Measurements from ENCODE around the gene NPAS3. TPM values are rescaled to one million over a fixed set of nuclear protein-coding genes. Genes with fewer than 3 reads are reported as not detected.

Gene NPAS3
- polyA plus RNA-seq, 4 donors = 8.2 to 8.6 (median 8.5) TPM

DNA sequence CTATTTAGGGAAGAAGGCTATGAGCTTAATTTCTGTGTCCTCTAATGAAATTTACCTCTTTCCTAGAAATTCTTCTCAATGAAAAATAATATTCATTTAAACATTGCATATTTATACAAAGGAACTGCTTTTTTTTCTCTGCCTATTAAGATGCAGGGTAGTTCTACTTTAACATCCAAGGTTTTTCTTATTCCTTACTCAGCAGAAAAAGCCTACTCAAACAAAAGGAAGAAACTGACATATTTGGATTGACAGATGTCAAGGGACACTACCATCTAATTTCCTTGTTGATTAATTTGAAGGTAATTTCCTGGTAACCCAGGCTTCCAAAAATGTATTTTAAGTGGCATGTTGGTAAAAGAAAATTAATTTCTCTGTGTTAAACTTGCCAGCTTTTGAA lies 819.9 kb downstream of the NPAS3 start:
- DNase-seq (ENCODE audit: low read depth in 4 of 4, low spot score in 2 of 4) = no peak

DNA sequence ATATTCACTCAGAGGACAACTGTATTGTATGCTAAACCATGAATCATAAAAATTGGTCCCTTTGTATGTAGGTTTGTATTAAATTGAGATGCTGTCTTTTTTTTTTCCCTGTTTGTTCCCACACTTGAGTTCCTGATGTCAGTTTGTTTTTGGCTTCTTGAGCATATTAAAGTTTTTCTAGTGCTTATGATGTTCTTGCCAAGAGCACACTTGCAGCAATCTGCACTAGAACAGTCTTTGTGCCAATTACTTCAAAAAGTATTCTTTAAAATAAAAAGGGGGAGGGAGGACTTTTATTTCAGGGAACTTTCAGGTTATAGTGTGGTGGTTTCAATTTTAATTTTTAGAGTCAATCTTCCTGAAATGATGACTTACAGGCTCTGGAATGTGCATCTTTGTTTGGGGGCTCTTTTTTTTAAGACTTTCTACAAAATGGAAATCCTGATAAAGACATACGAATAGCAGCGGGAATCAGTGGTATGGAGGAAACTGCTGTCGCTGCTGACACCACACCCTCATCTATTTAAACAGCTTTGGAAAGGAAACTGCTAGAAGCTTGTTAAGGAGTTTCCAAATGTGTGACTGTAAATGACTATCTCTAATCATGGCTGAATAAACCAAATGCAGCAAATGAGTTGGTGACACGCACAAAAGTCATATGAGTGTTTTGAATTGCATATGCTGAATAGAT lies 823.6 kb downstream of the NPAS3 start:
- no peak for DNase-seq (ENCODE audit: low read depth in 4 of 4, low spot score in 2 of 4)

GRCh38 chr14:33764876-33765650 lies 826.4 kb downstream of the NPAS3 start:
- DNase-seq (ENCODE audit: low read depth in 4 of 4, low spot score in 2 of 4) = peak; percentile 11 to 27 (median 16)

DNA sequence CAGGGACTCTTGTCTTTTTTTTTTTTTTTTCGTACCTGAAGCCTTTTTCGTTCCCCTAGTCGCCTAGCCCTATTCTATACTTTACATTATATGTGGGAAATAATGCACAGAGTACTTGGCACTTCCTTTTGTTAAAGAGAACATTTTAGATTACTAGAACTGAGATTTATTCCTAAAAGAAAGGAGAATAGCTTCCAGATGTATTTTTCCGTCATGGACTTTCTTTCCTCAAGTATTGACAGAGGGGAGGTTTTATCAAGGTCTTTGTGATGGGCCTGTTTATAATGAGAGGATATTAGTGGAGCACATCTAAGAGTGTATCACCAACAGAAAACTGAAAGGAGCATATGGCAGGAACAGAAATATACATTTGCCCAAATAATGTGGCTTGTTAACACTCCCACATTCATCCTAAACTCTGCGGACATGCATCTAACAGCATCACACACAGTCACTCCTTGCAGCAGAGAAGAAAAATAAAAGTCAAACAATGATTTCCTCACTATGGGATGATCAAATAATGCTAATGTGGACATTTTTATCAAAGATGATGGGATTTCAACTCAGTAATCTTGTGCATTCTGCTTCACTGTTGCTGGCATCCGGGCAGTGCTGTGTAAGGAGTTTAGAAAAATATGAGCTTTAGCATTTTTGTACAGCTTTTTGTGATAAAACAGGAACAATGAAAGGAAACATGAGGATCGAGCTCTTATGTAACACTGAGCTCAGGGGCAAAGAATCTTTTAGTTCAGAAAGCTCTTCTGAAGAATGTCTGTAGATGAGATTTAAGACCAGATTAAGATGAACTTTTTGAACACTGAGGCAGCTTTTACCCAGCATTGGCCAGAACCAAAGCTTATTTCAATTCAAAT lies 829.1 kb downstream of the NPAS3 start:
- DNase-seq (ENCODE audit: low read depth in 4 of 4, low spot score in 2 of 4) = no peak

DNA sequence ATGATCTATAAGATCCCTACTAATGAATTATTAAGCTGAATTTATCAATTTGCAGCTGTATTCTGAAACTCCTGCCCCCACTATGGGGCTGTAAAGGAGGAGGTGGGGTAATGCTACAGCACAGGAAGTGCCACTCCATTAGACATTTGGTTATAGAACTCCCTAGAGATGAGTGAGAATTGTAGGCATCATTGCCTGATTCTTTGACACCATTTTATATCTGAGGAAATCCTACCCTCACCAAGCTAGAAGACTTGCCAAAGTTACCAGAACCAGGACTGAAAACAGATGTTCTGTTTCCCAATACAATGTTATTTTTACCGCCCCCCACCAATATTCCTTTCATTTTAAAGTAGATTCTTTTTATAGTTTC lies 829.8 kb downstream of the NPAS3 start:
- DNase-seq (ENCODE audit: low read depth in 4 of 4, low spot score in 2 of 4) = no peak

- no peak for DNase-seq (ENCODE audit: low read depth in 4 of 4, low spot score in 2 of 4)
Observed at GRCh38 chr14:33773205-33774030, 834.7 kb downstream of the NPAS3 start.

DNA sequence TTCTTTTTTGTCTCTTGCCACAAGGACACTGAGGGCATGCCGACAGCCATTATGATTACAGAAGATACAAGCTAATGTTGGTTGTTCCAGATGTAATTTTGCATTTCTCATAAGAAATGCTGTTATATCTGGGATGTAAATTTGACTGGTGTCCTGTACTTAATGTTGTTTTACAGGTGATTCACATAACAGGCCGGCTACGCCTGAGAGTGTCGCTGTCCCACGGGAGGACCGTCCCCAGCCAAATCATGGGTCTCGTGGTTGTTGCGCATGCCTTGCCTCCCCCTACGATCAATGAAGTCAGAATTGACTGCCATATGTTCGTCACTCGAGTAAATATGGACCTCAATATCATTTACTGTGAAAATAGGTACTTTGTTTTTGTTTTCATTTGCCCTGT lies 835.5 kb downstream of the NPAS3 start:
- no peak for DNase-seq (ENCODE audit: low read depth in 4 of 4, low spot score in 2 of 4)

DNA sequence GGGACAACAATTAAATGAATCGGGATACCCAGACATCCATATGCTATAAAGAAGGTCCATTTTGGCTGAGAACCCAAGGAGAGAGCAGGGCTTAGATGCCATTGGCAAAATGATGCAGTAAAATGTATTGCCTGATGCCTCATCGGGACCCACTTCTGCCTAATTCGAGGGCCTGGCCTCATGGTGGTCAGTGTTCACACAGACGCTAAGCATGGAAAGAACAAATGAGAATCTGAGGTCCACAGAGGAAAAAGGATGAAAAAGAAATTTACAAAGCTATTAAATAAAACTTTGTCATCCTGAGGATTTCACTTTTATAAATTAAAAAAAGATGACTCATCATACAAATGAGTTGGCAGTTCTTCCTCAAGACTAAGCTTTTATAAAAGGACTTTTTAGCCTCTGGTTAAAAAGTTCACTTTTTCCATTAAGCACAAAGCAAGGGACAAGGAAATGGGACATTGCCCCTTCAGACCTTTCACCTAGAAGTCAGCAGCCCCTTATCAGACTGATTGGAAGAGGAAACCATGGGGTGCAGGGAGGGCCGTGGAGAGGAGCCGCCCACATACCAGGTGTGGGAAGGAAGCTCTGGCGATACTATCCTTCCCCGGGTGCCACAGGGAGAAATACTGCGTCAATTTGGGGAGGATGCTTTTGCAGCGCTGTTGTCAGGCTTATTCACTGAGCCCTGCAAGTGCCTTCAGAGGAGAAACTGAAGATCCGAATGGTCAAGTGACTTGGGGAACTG lies 836.2 kb downstream of the NPAS3 start:
- DNase-seq (ENCODE audit: low read depth in 4 of 4, low spot score in 2 of 4) = no peak

- DNase-seq (ENCODE audit: low read depth in 4 of 4, low spot score in 2 of 4) = no peak
Observed at GRCh38 chr14:33776871-33777270, 838.2 kb downstream of the NPAS3 start.

- DNase-seq (ENCODE audit: low read depth in 4 of 4, low spot score in 2 of 4) = no peak
Observed at GRCh38 chr14:33777681-33778080, 839.0 kb downstream of the NPAS3 start.

GRCh38 chr14:33780035-33780434 lies 841.4 kb downstream of the NPAS3 start:
- no peak for DNase-seq (ENCODE audit: low read depth in 4 of 4, low spot score in 2 of 4)

DNA sequence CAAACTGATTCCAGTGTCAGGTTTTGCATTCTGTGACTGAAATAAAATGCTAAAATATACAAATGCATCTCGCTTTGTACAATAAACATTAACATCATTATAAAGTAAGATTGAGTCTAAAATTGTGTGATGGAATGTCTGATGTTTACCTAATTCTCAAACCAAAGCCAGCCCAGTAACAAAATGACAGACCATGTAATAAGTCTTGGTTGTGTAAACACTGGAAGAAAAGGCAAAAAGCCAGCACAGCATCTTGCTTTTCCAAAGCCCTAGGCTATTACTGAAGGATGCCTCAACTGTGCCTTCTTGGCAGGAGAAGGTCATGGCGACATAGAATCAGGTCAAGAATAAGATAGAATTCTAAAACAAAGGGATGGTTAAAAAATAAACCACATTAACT lies 842.6 kb downstream of the NPAS3 start:
- no peak for DNase-seq (ENCODE audit: low read depth in 4 of 4, low spot score in 2 of 4)

DNA sequence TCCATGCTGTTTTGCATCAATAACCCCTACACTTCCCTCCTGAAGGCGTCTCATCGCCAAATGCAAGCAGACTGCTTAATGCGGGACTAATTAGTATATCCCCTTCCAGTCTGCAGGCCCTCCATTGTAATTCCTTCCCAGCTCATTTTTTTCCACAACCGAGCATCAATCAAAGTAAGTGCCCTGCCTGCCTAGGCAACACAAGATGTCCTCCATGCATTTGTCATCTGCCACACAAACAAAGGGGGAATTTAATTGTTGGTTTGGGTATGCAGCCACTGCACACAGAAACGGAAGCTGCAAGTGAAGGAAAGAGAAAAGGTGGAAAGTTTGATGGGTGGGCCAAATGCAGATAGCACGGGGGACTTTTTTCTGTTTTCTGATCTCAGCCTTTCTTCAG lies 844.2 kb downstream of the NPAS3 start:
- no peak for DNase-seq (ENCODE audit: low read depth in 4 of 4, low spot score in 2 of 4)

DNA sequence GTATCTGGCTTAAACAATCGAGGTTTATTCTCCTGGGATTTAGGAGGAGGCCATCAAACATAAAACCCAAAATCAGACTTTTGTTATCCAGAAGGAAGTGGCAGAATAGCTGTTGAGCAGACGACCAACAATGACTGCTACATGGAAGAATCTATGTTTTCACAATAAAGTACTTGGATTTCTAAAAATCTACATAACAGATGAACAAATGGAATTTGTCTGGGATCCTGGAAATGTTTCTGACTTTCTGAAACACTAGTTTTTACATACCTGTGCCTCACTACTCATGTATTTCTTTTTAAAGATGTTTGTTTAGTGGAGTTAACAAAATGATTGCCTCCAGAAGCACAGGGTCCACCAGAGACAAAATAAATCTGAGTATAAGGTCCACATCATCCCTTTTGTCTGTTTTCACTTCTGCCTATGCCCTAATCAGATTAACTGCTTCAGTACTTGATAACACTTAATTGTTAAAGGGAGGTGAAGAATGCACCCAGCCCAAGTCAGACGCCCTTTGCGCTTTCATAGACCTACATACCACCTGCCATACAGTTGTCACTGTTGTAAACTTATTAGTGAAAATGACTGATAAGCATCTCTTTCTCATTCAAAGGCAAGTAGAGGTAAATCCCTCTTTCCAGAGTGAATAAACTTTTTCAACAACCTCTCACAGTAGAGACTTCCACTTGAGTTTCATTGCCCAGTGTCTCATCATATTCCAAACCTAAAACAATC lies 847.6 kb downstream of the NPAS3 start:
- no peak for DNase-seq (ENCODE audit: low read depth in 4 of 4, low spot score in 2 of 4)

DNA sequence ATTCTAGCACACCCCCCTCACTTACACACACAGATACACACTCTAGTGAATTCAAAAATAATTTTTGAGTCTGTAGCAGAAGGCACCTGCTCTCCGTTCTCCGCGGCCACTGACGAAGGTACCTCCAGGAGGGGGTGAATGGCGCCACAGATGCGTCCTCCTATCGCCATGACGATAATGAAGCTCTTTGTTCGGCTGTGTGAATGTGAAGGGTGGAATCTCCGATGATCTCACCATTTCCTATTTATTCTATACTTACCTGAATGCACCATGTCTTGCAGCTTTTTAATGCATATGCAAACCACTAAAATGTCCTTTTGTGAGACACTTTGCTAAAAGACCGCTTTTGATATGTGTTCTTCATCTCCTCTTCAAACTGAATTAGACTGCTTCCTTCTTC lies 849.5 kb downstream of the NPAS3 start:
- DNase-seq (ENCODE audit: low read depth in 4 of 4, low spot score in 2 of 4) = no peak

DNA sequence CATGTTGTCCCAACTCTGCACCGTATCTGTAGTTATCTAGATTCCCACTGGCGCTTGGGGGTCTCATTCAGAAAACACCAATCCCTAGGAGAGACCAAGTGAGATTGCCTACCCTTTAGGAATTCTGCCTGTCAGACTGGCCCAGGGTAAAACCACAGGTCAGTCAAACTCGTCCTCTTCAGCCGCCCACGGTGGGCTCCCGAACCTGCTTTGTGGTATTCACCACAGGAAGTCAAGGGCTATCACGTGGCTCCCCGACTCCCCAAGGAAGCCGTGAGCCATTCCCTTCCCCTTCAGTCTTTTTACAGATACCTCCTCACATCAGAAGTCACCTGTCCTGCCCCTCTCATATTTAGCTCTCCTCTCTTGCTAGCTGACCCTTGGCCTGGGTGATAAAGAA lies 852.3 kb downstream of the NPAS3 start:
- DNase-seq (ENCODE audit: low read depth in 4 of 4, low spot score in 2 of 4) = no peak

DNA sequence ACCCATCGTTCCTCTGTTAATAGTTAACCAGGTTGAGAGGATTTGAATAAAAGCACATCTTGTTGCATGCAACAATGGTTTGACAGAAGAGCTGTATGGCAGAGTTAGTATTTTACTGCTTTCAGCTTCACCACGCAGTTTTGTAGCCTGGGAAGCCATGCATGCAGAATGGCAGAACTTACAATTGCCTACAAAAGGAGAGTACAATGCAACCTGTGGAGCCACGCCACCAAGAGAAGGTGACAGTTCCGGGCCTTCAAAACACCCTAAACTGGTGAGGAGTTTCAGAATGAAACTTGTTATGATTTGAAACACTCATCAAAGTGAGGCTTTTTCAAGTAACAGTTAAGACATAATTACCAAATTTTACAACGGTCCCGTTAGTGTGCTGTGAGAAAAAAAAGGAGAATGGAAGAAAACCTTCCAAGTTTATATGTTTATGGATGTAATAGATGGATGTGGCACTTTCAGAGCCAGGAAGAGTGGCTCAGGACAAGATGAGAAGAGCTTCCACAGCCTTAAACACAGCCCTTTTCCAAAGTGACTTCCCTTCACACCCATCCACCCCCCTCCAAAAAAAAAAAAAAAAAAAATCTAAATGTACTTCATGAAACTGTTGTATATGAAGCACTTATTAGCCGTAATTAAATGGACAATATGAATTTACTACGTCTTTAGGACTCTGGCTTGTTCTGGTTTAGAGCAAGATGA lies 853.5 kb downstream of the NPAS3 start:
- no peak for DNase-seq (ENCODE audit: low read depth in 4 of 4, low spot score in 2 of 4)

- DNase-seq (ENCODE audit: low read depth in 4 of 4, low spot score in 2 of 4) = peak; percentile 69 to 87 (median 79)
Observed at GRCh38 chr14:33792720-33793368, 854.2 kb downstream of the NPAS3 start.

Measured in left renal cortex interstitium (tissue), 4 donors.